ENCODE data around the gene MAP3K19. TPM values are rescaled to one million over a fixed set of nuclear protein-coding genes. Genes with fewer than 3 reads are reported as not detected.
"Not testable (repeated sequence)": the region's sequence is repeated elsewhere in the genome, so short reads cannot be mapped to it uniquely, and the experiment has no call there.

MAP3K19 gene
- total RNA-seq, 4 donors from 2014 or later: not detected

GRCh38 chr2:135052042-135052876, 5.0 kb upstream of the MAP3K19 start, which contains the start of gene RAB3GAP1:
TSS of gene RAB3GAP1 (plus strand) at chr2:135052292. CDS start at chr2:135052308, 16 bp downstream.
- DNase-seq (ENCODE audit: low spot score) (peak; percentile 47), ATAC-seq (ENCODE audit: low FRiP score) (peak; percentile 94)
- TF ChIP-seq CTCF (IDR thresholded peaks at IDR 0.05): no peak

GRCh38 chr2:135050684-135051083, 3.4 kb upstream of the MAP3K19 start:
- ATAC-seq (ENCODE audit: low FRiP score) (no peak), DNase-seq (ENCODE audit: low spot score) (no peak)
- no peak for TF ChIP-seq CTCF (IDR thresholded peaks at IDR 0.05)

GRCh38 chr2:135050132-135050531, 2.9 kb upstream of the MAP3K19 start:
- ATAC-seq (ENCODE audit: low FRiP score): no peak

DNA sequence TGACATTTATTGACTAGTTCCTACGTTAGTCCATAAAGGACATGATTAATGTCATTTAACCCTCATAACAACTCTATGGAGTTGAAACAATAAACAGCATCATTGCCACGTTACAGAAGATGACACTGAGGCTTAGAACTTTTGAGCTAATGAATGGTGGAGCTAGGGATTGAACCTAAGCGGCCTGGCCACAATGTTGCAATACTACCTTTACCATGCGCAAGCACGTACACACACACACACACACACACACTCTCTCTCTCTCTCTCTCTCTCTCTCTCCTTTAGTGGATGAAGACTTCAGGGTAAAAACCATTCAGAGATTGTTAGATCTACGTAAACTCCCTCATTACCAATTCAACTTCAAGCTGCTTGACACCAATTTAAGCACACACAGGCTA, 875 bp upstream of the MAP3K19 start:
- ATAC-seq (ENCODE audit: low FRiP score) (no peak), DNase-seq (ENCODE audit: low spot score) (no peak)
- no peak for TF ChIP-seq CTCF (IDR thresholded peaks at IDR 0.05)

More at GRCh38 chr2:135050132-135050531, 2.9 kb upstream of the MAP3K19 start:
- TF ChIP-seq CTCF (IDR thresholded peaks at IDR 0.05): no peak
- DNase-seq (ENCODE audit: low spot score): no peak

DNA sequence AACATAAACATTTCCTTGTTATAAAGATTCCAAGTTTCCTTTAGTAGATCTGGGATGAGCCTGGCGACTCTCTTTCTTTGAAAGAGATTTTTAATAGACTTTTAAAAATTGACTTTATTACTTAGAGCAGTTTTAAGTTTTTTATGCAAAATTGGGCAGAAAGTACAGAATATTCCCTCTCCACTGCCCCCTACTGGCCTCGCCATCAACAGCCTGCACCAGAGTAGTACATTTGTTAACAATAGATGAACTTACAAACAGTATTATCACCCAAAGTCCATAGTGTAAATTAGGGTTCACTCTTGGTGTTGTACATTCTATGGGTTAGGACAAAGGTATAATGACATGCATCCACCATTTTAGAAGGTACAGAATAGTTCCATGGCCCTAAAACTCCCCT, 3.9 kb downstream of the MAP3K19 start:
- TF ChIP-seq CTCF (IDR thresholded peaks at IDR 0.05): no peak
- ATAC-seq (ENCODE audit: low FRiP score): no peak
- no peak for DNase-seq (ENCODE audit: low spot score)

- TF ChIP-seq CTCF (IDR thresholded peaks at IDR 0.05): no peak
- no peak for ATAC-seq (ENCODE audit: low FRiP score)
- no peak for DNase-seq (ENCODE audit: low spot score)
Measured at GRCh38 chr2:135037831-135038230, 9.4 kb downstream of the MAP3K19 start.

DNA sequence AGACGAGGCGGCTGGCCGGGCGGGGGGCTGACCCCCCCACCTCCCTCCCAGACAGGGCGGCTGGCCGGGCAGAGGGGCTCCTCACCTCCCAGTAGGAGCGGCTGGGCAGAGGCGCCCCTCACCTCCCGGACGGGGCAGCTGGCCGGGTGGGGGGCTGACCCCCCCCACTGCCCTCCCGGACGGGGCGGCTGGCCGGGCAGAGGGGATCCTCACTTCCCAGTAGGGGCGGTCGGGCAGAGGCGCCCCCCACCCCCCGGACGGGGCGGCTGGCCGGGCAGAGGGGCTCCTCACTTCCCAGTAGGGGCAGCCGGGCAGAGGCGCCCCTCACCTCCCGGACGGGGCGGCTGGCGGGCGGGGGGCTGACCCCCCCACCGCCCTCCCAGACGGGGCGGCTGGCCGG, 14.0 kb downstream of the MAP3K19 start:
- not testable (repeated sequence) for ATAC-seq (ENCODE audit: low FRiP score); DNase-seq (ENCODE audit: low spot score)
